ENCODE data around the gene ITPKA. TPM values are rescaled to one million over a fixed set of nuclear protein-coding genes. Genes with fewer than 3 reads are reported as not detected.

Gene ITPKA
- polyA plus RNA-seq, 2 of the 4 experiments (the other 2 are of a cell fraction), result 0.52 to 1.1 TPM

DNA sequence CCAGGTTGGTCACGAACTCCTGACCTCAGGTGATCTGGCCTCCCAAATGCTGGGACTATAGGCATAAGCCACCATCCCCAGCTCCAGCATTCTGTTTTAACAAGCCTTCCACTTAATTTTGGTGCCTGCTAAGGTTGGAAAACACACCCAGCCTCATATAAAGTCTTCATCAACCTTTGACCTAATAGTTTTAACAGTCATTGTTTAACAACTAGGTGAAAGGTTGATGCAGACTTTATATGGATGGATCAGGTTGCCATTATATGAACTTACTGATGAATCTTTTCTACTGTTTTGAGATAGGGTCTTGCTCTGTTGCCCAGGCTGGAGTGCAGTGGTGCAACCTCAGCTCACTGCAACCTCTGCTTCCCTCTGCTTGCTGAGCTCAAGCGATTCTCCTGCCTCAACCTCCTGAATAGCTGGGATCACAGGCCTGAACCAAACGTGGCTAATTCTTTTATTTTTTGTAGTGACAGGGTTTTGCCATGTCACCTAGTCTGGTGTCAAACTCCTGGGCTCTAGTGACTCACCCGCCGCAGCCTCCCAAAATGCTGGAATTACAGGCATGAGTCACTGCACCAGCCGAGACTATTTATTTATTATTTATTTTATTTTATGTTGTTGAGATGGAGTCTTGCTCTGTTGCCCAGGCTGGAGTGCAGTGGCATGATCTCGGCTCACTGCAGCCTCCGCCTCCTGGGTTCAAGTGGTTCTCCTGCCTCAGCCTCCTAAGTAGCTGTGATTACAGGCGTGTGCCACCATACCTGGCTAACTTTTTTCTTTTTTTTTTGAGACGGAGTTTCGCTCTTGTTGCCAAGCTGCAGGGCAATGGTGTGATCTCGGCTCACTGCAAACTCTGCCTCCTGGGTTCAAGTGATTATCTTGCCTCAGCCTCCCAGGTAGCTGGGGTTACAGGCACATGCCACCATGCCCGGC lies 53.4 kb downstream of the ITPKA start:
- FAIRE-seq, result no peak
- DNase-seq (ENCODE audit: low read depth in 1 of 2, low spot score in 1 of 2), result peak in 1 of 2 experiments; percentile 29
- H3K4me1 ChIP-seq, result peaks cover 16% of the 10 kb centered on the region
- H3K4me3 ChIP-seq, result no peak overlapping the region
- WGBS (ENCODE audit: missing lambda C conversion rate), result 52% methylated on average over 13 of the region's 13 CpGs
- no peak for ATAC-seq
- H3K27ac ChIP-seq, result 0 out of 6 replicates have a peak overlapping the region, but pooled peaks of 1 of the 2 experiments have one; percentile 22
- H3K9me3 ChIP-seq, result no peaks in the 10 kb centered on the region
- TF ChIP-seq GATA3 (IDR thresholded peaks at IDR 0.05; ENCODE audit: borderline replicate concordance) (no peak), ELK1 (IDR thresholded peaks at IDR 0.05; ENCODE audit: low read depth, low read length) (no peak), HOXB5 (CRISPR knock-in tag; IDR thresholded peaks at IDR 0.05) (no peak), FOSL2 (IDR thresholded peaks at IDR 0.05) (0 out of 2 replicates have a peak, but pooled peaks have one; percentile 12), FOSL2 (CRISPR knock-in tag; IDR thresholded peaks at IDR 0.05) (peak; percentile 68)
- H3K4me2 ChIP-seq, result peak overlapping the region; percentile 16; the same call in 1 of the 3 replicates
- ChIA-PET POLR2A (no interaction called here), CTCF (interaction anchor here (0.8 to 2.9 kb wide), 3 partner anchors 10 to 264 kb away, joined by 3 to 12 read pairs (median 3); no protein-coding TSS in a partner anchor)

DNA sequence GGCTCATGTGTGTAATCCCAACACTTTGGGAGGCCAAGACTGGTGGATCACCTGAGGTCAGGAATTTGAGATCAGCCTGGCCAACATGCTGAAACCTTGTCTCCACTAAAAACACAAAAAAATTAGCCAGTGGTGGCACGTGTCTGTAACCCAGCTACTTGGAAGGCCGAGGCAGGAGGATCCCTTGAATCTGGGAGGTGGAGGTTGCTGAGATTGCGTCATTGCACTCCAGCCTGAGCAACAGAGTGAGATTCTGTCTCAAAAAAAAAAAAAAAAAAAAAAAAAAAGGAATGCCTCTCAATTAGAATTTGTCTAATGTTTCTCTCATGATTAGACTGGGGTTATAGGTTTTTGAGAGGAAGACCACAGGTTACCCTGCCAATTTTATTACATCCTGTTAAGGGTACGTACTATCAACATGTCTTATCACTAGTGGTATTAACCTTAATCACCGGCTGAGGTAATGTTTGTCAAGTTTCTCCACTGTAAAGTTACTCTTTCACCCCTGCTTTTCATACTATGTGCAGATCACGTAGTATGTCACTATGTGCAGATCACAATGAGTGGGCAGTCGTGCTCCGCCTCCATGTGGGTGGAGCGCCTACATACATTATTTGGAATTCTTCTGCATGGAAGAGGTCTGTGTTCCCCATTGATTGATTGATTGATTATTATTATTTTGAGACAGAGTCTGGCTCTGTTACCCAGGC lies 56.5 kb downstream of the ITPKA start:
- no peak overlapping the region for H3K27ac ChIP-seq
- ChIA-PET POLR2A (no interaction called here), CTCF (interaction anchor here (0.6 kb wide), 1 partner anchor 210 kb away, joined by 3 read pairs; no protein-coding TSS in a partner anchor)
- no peak for DNase-seq (ENCODE audit: low read depth in 1 of 2, low spot score in 1 of 2)
- no peak overlapping the region for H3K4me2 ChIP-seq
- 79% methylated on average over 9 of the region's 9 CpGs for WGBS (ENCODE audit: missing lambda C conversion rate)
- no peak for FAIRE-seq
- TF ChIP-seq HOXB13 (CRISPR knock-in tag; IDR thresholded peaks at IDR 0.05; ENCODE audit: low read depth) (no peak), BCL3 (IDR thresholded peaks at IDR 0.05) (no peak), TP53 (CRISPR knock-in tag; IDR thresholded peaks at IDR 0.05) (no peak), FOXS1 (CRISPR knock-in tag; IDR thresholded peaks at IDR 0.05) (no peak), EHF (CRISPR knock-in tag; IDR thresholded peaks at IDR 0.05) (no peak), ZFP36 (IDR thresholded peaks at IDR 0.05; ENCODE audit: borderline replicate concordance, partially characterized antibody) (no peak), TFCP2L1 (CRISPR knock-in tag; IDR thresholded peaks at IDR 0.05) (no peak), CEBPB (IDR thresholded peaks at IDR 0.05) (peak in 1 of 2 experiments; percentile 32; a peak in 1 of 4 replicates)
- peaks cover 11% of the 10 kb centered on the region for H3K4me1 ChIP-seq
- no peaks in the 10 kb centered on the region for H3K9me3 ChIP-seq
- no peak overlapping the region for H3K4me3 ChIP-seq
- no peak for ATAC-seq

Small RNA genes within 50 kb of the gene (small RNA-seq; reads per million reads assigned to genes)
- gene RNU6-1169P, result 0 reads per million in 6 experiments

Other genes with a start within 250 kb of the ITPKA start
- 21.6 and 31.4 TPM in 2 replicates for gene OIP5, start 161.3 kb upstream of the ITPKA start, polyA plus RNA-seq (2011; rRNA removed)
- 21.7 to 23.2 TPM (median 22.4 TPM) in 3 replicates for gene OIP5, start 161.3 kb upstream of the ITPKA start, polyA plus RNA-seq (2017; fragmentation: RNase III; extraction: RNeasy Plus Mini Kit Qiagen cat#74134 plus additional on column Dnase treatment)
- gene NUSAP1, start 161.0 kb upstream of the ITPKA start, polyA plus RNA-seq (2011; rRNA removed), result 79.7 and 103 TPM in 2 replicates
- 105 to 118 TPM (median 110 TPM) in 3 replicates for gene NUSAP1, start 161.0 kb upstream of the ITPKA start, polyA plus RNA-seq (2017; fragmentation: RNase III; extraction: RNeasy Plus Mini Kit Qiagen cat#74134 plus additional on column Dnase treatment)
- 14.0 and 20.4 TPM in 2 replicates for gene NDUFAF1, start 91.4 kb upstream of the ITPKA start, polyA plus RNA-seq (2011; rRNA removed)
- 13.1 to 14.1 TPM (median 13.7 TPM) in 3 replicates for gene NDUFAF1, start 91.4 kb upstream of the ITPKA start, polyA plus RNA-seq (2017; fragmentation: RNase III; extraction: RNeasy Plus Mini Kit Qiagen cat#74134 plus additional on column Dnase treatment)
- 20.0 and 22.8 TPM in 2 replicates for gene RTF1, start 76.8 kb upstream of the ITPKA start, polyA plus RNA-seq (2011; rRNA removed)
- 21.1 to 22.8 TPM (median 21.5 TPM) in 3 replicates for gene RTF1, start 76.8 kb upstream of the ITPKA start, polyA plus RNA-seq (2017; fragmentation: RNase III; extraction: RNeasy Plus Mini Kit Qiagen cat#74134 plus additional on column Dnase treatment)
- gene LTK, start 20.0 kb downstream of the ITPKA start, polyA plus RNA-seq (2011; rRNA removed), result 0.09 and 0.10 TPM in 2 replicates
- gene LTK, start 20.0 kb downstream of the ITPKA start, polyA plus RNA-seq (2017; fragmentation: RNase III; extraction: RNeasy Plus Mini Kit Qiagen cat#74134 plus additional on column Dnase treatment), result 0.16 to 0.17 TPM (median 0.16 TPM) in 3 replicates
- 8.1 and 10.0 TPM in 2 replicates for gene RPAP1, start 50.4 kb downstream of the ITPKA start, polyA plus RNA-seq (2011; rRNA removed)
- 11.9 to 13.1 TPM (median 12.7 TPM) in 3 replicates for gene RPAP1, start 50.4 kb downstream of the ITPKA start, polyA plus RNA-seq (2017; fragmentation: RNase III; extraction: RNeasy Plus Mini Kit Qiagen cat#74134 plus additional on column Dnase treatment)
- 8.1 and 11.8 TPM in 2 replicates for gene TYRO3, start 65.3 kb downstream of the ITPKA start, polyA plus RNA-seq (2011; rRNA removed)
- 7.2 to 7.9 TPM (median 7.6 TPM) in 3 replicates for gene TYRO3, start 65.3 kb downstream of the ITPKA start, polyA plus RNA-seq (2017; fragmentation: RNase III; extraction: RNeasy Plus Mini Kit Qiagen cat#74134 plus additional on column Dnase treatment)
- 13.8 and 17.9 TPM in 2 replicates for gene MGA, start 166.5 kb downstream of the ITPKA start, polyA plus RNA-seq (2011; rRNA removed)
- 4.5 to 5.8 TPM (median 4.6 TPM) in 3 replicates for gene MGA, start 166.5 kb downstream of the ITPKA start, polyA plus RNA-seq (2017; fragmentation: RNase III; extraction: RNeasy Plus Mini Kit Qiagen cat#74134 plus additional on column Dnase treatment)